ENCODE results near the gene SMCO2.

Gene SMCO2
- 0 reads per million in 2 donors for total RNA-seq

- DNase-seq, result no peak
These were observed at the start of gene SMCO2 for GRCh38 chr12:27446436-27446835. SMCO2 (plus strand) TSS chr12:27446736; CDS start chr12:27470632, 23,896 bp downstream.

GRCh38 chr12:27398466-27398865, 48.1 kb upstream of the SMCO2 start:
- DNase-seq, result no peak

GRCh38 chr12:27399074-27399473, 47.5 kb upstream of the SMCO2 start:
- no peak for DNase-seq

- no peak for DNase-seq
These were observed 45.6 kb upstream of the SMCO2 start for GRCh38 chr12:27400856-27401354.

- DNase-seq, result no peak
These were observed 34.5 kb upstream of the SMCO2 start for GRCh38 chr12:27412047-27412446.

GRCh38 chr12:27422697-27423096, 23.8 kb upstream of the SMCO2 start:
- DNase-seq, result no peak

- DNase-seq, result no peak
These were observed 21.8 kb upstream of the SMCO2 start for GRCh38 chr12:27424631-27425230.

- DNase-seq, result no peak
These were observed 21.2 kb upstream of the SMCO2 start for GRCh38 chr12:27425306-27425705.

GRCh38 chr12:27426743-27427487, 19.6 kb upstream of the SMCO2 start:
- no peak for DNase-seq

GRCh38 chr12:27427824-27428223, 18.7 kb upstream of the SMCO2 start:
- no peak for DNase-seq

- DNase-seq, result no peak
These were observed 18.1 kb upstream of the SMCO2 start for GRCh38 chr12:27428466-27428865.

GRCh38 chr12:27429606-27430005, 16.9 kb upstream of the SMCO2 start:
- no peak for DNase-seq

GRCh38 chr12:27431185-27431584, 15.4 kb upstream of the SMCO2 start:
- no peak for DNase-seq

- DNase-seq, result no peak
These were observed 11.6 kb upstream of the SMCO2 start for GRCh38 chr12:27434673-27435565.

- DNase-seq, result no peak
These were observed 10.5 kb upstream of the SMCO2 start for GRCh38 chr12:27436029-27436428.

GRCh38 chr12:27436768-27437167, 9.8 kb upstream of the SMCO2 start:
- DNase-seq, result no peak

GRCh38 chr12:27437839-27438238, 8.7 kb upstream of the SMCO2 start:
- no peak for DNase-seq

- no peak for DNase-seq
These were observed 1.2 kb downstream of the SMCO2 start for GRCh38 chr12:27447761-27448160.

- DNase-seq, result no peak
These were observed 2.5 kb downstream of the SMCO2 start for GRCh38 chr12:27449026-27449425.

- DNase-seq, result no peak
These were observed 3.5 kb downstream of the SMCO2 start for GRCh38 chr12:27449893-27450534.

- DNase-seq, result no peak
These were observed 4.7 kb downstream of the SMCO2 start for GRCh38 chr12:27451036-27451825.

- no peak for DNase-seq
These were observed 6.9 kb downstream of the SMCO2 start for GRCh38 chr12:27453421-27453820.

Data from T-helper 9 cell (primary cell).